Amygdala (tissue), 56 donors: ENCODE measurements around the gene C1QC.
A peak's percentile ranks its signal among the peaks of the same experiment; 100 is the strongest.
"Not testable (repeated sequence)": the region's sequence is repeated elsewhere in the genome, so short reads cannot be mapped to it uniquely, and the experiment has no call there.

ENCODE experiments used
- DNase-seq, 56 donors: peaks; one replicate each; lab custom pipeline; 2025; lab: John Stamatoyannopoulos, UW

C1QC gene

GRCh38 chr1:22645931-22646330 is 2.5 kb downstream of the C1QC start:
- DNase-seq, result peak in 2 of 56 donors; percentile 11 to 25

DNA sequence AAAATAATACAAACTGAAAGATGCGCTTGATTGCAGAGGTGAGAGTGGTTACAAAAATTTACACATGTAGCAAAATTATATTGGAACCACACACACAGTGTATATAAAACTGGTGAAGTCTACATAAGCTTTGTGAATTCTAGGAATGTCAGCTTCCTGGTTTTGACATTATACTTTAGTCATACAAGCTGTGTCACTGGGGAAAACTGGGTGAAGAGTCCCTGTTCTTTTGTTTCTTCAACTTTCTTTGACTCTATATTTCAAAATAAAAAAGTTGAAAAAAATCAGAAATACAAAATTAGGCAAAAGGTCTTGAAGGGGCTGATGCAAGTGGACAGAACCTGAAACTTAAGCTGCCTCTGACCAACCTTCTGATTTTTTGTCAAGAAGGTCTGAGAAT is 3.0 kb downstream of the C1QC start:
- no peak for DNase-seq

DNA sequence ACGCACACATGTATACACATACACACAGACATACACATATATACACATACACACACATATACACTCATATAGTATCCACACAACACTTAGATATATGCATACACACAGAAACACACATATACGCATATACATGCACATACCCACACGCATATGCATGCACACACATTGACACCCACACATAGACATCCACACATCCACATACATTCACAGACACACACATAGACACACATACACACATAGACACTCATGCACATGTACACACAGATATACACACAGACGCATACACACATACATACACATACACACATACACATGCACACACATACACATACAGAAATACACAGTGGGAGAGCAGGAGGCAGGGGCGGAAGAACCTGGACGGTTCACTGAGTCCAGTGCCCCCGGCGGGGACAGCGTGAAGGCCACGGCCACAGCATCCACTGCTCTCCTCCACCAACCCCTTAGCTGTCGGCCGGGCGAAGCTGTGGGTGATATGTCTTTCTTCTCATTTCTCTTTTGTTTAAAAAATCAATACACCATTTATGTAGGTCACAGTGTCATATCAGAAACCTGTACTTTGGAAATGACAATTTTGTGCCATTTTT is 6.8 kb downstream of the C1QC start:
- DNase-seq, result no peak

- DNase-seq, result no peak
Observed at GRCh38 chr1:22651941-22652856, 8.8 kb downstream of the C1QC start.

GRCh38 chr1:22652881-22653316 is 9.5 kb downstream of the C1QC start, which contains the start of gene C1QB:
Gene C1QB, plus strand, starts transcription at chr1:22653236. Its CDS starts 6,227 bp downstream, at chr1:22659463.
- peak in 31 of 56 donors; percentile 8 to 77 (median 37) for DNase-seq

DNA sequence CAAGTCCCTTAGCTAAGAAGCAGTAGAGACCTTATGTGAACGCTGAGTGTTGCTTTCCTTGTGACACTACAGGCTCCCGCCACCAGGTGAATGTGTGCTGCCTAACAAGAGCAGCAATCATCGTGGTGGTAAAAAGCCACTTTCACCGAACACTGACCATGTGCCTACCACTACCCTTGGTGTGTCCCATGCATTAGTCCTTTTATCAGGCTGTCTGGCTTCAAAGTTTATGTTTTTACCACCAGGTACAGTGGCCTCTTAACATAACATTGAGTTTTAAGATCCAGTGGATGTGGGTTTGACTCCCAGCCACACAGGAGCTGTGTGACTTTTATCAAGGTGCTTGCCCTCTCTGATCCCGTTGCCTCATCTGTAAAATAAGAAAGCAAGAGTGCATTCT is 11.3 kb downstream of the C1QC start:
- no peak for DNase-seq

DNA sequence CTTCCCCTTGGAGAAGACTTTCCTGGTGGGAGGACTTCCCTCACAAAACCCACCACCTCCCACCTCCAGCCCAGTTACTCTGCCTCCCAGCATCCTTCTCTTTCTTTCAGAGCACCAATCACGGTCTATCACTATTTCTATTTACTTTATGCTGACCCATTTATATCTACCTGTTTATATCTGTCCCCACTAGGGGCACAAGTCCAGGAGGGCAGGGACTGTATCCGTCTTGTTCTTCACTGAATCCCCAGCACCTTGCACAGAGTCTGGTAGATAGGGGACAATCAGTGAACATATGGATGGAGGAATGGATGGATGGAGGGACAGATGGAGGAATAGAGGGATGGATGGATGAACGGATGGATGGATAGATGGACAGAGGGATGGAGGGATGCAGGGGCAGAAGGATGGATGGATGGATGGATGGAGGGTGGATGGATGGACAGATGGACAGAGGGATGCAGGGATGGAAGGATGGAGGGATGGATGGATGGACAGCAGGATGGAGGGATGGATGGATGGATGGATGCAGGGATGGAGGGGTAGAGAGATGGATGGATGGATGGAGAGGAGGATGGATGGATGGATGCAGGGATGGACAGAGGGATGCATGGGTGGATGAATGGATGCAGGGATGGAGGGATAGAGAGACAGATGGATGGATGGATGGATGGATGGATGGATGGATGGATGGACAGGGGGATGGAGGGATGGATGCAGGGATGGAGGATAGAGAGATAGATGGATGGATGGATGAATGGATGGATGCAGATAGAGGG is 15.1 kb downstream of the C1QC start:
- DNase-seq, result no peak

DNA sequence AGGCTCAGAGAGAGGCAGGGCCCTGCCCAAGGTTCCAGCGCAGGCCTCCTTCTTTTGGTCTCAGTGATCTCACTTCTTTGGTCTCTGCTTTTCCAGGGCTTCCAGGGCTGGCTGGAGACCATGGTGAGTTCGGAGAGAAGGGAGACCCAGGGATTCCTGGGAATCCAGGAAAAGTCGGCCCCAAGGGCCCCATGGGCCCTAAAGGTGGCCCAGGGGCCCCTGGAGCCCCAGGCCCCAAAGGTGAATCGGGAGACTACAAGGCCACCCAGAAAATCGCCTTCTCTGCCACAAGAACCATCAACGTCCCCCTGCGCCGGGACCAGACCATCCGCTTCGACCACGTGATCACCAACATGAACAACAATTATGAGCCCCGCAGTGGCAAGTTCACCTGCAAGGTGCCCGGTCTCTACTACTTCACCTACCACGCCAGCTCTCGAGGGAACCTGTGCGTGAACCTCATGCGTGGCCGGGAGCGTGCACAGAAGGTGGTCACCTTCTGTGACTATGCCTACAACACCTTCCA is 17.3 kb downstream of the C1QC start:
- DNase-seq, result no peak

DNA sequence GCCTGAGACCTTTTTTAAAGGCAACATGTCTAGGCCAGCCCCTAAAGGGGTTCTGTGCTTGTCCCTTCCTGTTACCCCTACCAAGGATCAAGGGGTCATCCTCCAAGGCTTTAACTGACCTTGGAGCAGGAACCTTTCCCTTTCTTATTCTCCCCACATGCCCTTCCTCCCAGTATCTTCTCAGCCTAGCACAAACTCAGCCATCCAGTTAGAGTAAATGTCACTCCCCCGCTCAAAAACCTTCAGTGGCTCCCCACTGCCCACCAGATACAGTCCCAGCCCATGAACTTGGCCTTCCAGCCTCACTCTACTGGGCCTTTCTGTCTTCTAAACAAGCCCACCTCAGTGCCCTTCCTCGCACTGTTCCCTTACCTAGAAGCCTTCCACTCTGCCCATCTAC is 18.4 kb downstream of the C1QC start:
- no peak for DNase-seq

DNA sequence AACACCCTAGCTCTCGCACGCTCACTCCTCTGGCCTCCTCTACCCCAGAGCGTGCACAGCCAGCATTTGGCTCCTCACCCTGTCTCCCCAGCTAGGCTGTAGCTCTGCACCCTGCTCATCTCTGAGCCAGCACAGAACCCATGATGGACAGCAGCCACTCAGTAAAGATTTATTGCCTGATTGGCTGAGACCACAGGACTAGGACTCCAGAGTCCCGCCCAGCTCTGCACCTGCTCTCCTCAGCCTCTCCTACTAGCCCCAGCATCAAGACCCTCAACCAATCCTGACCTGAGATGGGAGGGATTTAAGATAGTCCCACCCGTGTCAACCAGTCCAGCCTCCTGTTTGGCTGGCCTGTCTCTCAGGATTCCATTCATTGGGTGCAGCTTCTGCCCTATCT is 18.9 kb downstream of the C1QC start:
- DNase-seq, result peak in 23 of 56 donors; percentile 9 to 54 (median 23)

DNA sequence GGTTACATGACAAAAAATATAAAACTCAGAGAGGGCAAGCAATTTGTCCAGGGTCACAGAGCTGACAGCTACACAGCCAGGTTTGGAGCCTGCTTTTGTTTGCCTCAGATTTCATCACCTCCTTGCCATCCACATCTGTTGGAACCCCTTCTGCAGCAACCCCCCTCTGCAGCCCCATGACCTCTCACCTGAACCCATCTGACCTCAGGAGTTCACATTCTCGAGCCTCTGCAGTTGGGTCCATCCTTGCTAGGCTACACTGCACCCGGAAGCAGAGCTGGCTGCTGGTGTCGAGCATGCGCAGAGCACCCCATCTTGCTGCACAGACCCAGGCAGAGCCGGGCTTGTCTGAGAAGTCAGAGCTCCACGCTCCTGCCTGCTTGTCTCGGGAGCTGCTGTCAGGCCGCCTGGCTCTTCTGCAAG is 19.6 kb downstream of the C1QC start:
- no peak for DNase-seq

- peak in 11 of 56 donors; percentile 3 to 49 (median 26) for DNase-seq
Observed at GRCh38 chr1:22665752-22666151, 22.3 kb downstream of the C1QC start.

- no peak for DNase-seq
Observed at GRCh38 chr1:22666412-22666811, 23.0 kb downstream of the C1QC start.

- not testable (repeated sequence) for DNase-seq
Observed at GRCh38 chr1:22668840-22669239, 25.4 kb downstream of the C1QC start.

- DNase-seq, result no peak
Observed at GRCh38 chr1:22670352-22670975, 27.0 kb downstream of the C1QC start.

DNA sequence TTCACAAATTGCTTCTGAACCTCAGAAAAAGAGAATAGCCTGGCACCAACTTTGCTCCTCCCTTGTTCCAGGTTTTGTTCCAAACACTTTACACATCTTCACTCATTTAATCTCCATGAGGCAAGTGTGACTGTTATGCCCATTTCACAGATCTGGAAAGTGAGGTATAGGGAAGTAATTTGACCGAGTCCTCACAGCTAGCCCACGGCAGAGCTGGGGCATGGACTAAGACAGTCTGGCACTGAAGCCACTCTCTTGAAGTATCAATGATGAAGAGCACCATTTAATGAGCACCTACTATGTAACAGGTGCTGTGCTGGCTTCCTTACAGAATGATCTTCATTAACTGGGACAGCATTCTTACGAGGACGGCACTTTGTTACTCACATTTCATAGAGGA is 28.6 kb downstream of the C1QC start:
- DNase-seq, result no peak

GRCh38 chr1:22673486-22674409 is 30.3 kb downstream of the C1QC start:
- peak in 23 of 56 donors; percentile 3 to 77 (median 23) for DNase-seq

- no peak for DNase-seq
Observed at GRCh38 chr1:22674410-22674749, 30.9 kb downstream of the C1QC start.

GRCh38 chr1:22676151-22676550 is 32.7 kb downstream of the C1QC start:
- DNase-seq, result not testable (repeated sequence)
